Measurements from ENCODE around the gene ECE1.
"Not testable (repeated sequence)": the region's sequence is repeated elsewhere in the genome, so short reads cannot be mapped to it uniquely, and the experiment has no call there.

DNA sequence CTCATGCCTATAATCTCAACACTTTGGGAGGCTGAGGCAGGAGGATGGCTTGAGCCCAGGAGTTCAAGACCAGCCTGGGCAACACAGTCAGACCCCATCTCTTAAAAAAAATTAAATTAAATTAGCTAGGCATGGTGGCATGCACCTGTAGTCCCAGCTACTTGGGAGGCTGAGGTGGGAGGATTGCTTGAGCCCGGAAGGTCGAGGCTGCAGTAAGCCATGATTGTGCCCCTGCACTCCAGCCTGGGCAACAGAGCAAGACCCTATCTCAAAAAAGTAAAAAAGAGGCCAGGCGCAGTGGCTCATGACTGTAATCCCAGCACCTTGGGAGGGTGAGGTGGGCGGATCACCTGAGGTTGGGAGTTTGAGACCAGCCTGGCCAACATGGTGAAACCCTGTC, 8.2 kb downstream of the ECE1 start:
- TF ChIP-seq CTCF (IDR thresholded peaks at IDR 0.05; ENCODE audit: low read length); EZH2 (IDR thresholded peaks at IDR 0.05; ENCODE audit: borderline replicate concordance, low read length): not testable (repeated sequence)
